Skeletal muscle tissue (tissue), 4 donors: ENCODE data around the gene SMIM15. TPM values are rescaled to one million over a fixed set of nuclear protein-coding genes. Genes with fewer than 3 reads are reported as not detected.
"Not testable (repeated sequence)": the region's sequence is repeated elsewhere in the genome, so short reads cannot be mapped to it uniquely, and the experiment has no call there.

Experiments used
- H3K27ac ChIP-seq: one replicate; pipeline ENCODE4 v1.7.0; 2013; ENCODE audit warnings: mild to moderate bottlenecking, low read depth, low read length, inconsistent platforms
- H3K27me3 ChIP-seq, 3 donors: one replicate each; pipeline ENCODE4 v1.7.0; 2013; ENCODE audit warnings: low read length in 3 of 3; ENCODE audit not compliant: control insufficient read depth in 3 of 3, insufficient read depth in 3 of 3
- H3K36me3 ChIP-seq, 3 donors: one replicate each; pipeline ENCODE4 v1.7.0; 2013; ENCODE audit warnings: low read length in 3 of 3; ENCODE audit not compliant: control insufficient read depth in 3 of 3, insufficient read depth in 3 of 3
- H3K4me1 ChIP-seq, 3 donors: one replicate each; pipeline ENCODE4 v1.7.0; 2013; ENCODE audit warnings: low read length in 3 of 3, mild to moderate bottlenecking in 3 of 3; ENCODE audit not compliant: control insufficient read depth in 3 of 3, insufficient read depth in 3 of 3
- H3K4me3 ChIP-seq, 3 donors: one replicate each; pipeline ENCODE4 v1.7.0; 2013; ENCODE audit warnings: low read length in 3 of 3
- H3K9ac ChIP-seq, 3 donors: one replicate each; pipeline ENCODE4 v1.7.0; 2013; ENCODE audit warnings: low read length in 3 of 3, mild to moderate bottlenecking in 3 of 3, moderate library complexity in 2 of 3, low read depth in 1 of 3
- H3K9me3 ChIP-seq, 3 donors: one replicate each; pipeline ENCODE4 v1.7.0; 2013; ENCODE audit warnings: low read length in 3 of 3; ENCODE audit not compliant: control insufficient read depth in 3 of 3
- total RNA-seq: library from RNA; depleted of rRNA; stranded (reverse); fragments of >200 nt; gene quantifications from one replicate; pipeline ENCODE4 v1.2.3, GENCODE V29; 2014
- donor health status: Osteomylitis.

SMIM15 gene
- 19.8 TPM for total RNA-seq

- peaks cover 6 to 22% (median 14%) of the 10 kb centered on the region in 3 donors for H3K4me1 ChIP-seq
- H3K9ac ChIP-seq = peak within 1 kb of the TSS; percentile 93 to 98 (median 95)
- H3K36me3 ChIP-seq = peaks cover 3 to 8% (median 7%) of the 10 kb centered on the region in 3 donors
- H3K27ac ChIP-seq = peak within 1 kb of the TSS; percentile 91
- peak within 1 kb of the TSS; percentile 92 to 99 (median 97) for H3K4me3 ChIP-seq
- no peaks in the 10 kb centered on the region for H3K27me3 ChIP-seq
- H3K9me3 ChIP-seq = no peaks in the 10 kb centered on the region
These were observed at the start of gene SMIM15 for GRCh38 chr5:61162010-61162831. Gene SMIM15, minus strand, starts transcription at chr5:61162468. Its CDS starts 2,297 bp downstream, at chr5:61160171.

- Histone ChIP-seq H3K4me1 (no peaks in the 10 kb centered on the region), H3K9me3 (no peaks in the 10 kb centered on the region), H3K4me3 (no peak overlapping the region), H3K36me3 (no peaks in the 10 kb centered on the region), H3K27ac (no peak overlapping the region), H3K27me3 (no peaks in the 10 kb centered on the region), H3K9ac (no peak overlapping the region)
These were observed 45.6 kb upstream of the SMIM15 start for GRCh38 chr5:61207884-61208283.

GRCh38 chr5:61205013-61205412, 42.7 kb upstream of the SMIM15 start:
- Histone ChIP-seq H3K4me1 (no peaks in the 10 kb centered on the region), H3K36me3 (no peaks in the 10 kb centered on the region), H3K4me3 (no peak overlapping the region), H3K27me3 (no peaks in the 10 kb centered on the region), H3K9ac (no peak overlapping the region), H3K27ac (no peak overlapping the region), H3K9me3 (no peaks in the 10 kb centered on the region)

GRCh38 chr5:61202213-61202612, 39.9 kb upstream of the SMIM15 start:
- Histone ChIP-seq H3K9ac (no peak overlapping the region), H3K9me3 (no peaks in the 10 kb centered on the region)

GRCh38 chr5:61200582-61201155, 38.4 kb upstream of the SMIM15 start:
- no peaks in the 10 kb centered on the region for H3K27me3 ChIP-seq
- H3K4me1 ChIP-seq = no peaks in the 10 kb centered on the region
- H3K9ac ChIP-seq = no peak overlapping the region
- no peak overlapping the region for H3K4me3 ChIP-seq
- no peaks in the 10 kb centered on the region for H3K9me3 ChIP-seq
- H3K36me3 ChIP-seq = no peaks in the 10 kb centered on the region
- no peak overlapping the region for H3K27ac ChIP-seq

More at GRCh38 chr5:61202213-61202612, 39.9 kb upstream of the SMIM15 start:
- H3K4me1 ChIP-seq = no peaks in the 10 kb centered on the region
- no peaks in the 10 kb centered on the region for H3K27me3 ChIP-seq
- no peak overlapping the region for H3K4me3 ChIP-seq
- no peaks in the 10 kb centered on the region for H3K36me3 ChIP-seq
- no peak overlapping the region for H3K27ac ChIP-seq

GRCh38 chr5:61198606-61199005, 36.3 kb upstream of the SMIM15 start:
- Histone ChIP-seq H3K4me1 (no peaks in the 10 kb centered on the region), H3K27me3 (no peaks in the 10 kb centered on the region), H3K9me3 (no peaks in the 10 kb centered on the region), H3K9ac (no peak overlapping the region), H3K36me3 (no peaks in the 10 kb centered on the region), H3K27ac (no peak overlapping the region), H3K4me3 (no peak overlapping the region)

GRCh38 chr5:61187826-61188225, 25.6 kb upstream of the SMIM15 start:
- H3K36me3 ChIP-seq, H3K9ac ChIP-seq, H3K4me3 ChIP-seq, H3K27ac ChIP-seq, H3K27me3 ChIP-seq, H3K4me1 ChIP-seq, H3K9me3 ChIP-seq: not testable (repeated sequence)

- not testable (repeated sequence) for H3K27me3 ChIP-seq, H3K9me3 ChIP-seq, H3K9ac ChIP-seq, H3K4me3 ChIP-seq, H3K36me3 ChIP-seq, H3K4me1 ChIP-seq, H3K27ac ChIP-seq
These were observed 25.1 kb upstream of the SMIM15 start for GRCh38 chr5:61187352-61187751.

GRCh38 chr5:61186634-61187033, 24.4 kb upstream of the SMIM15 start:
- no peaks in the 10 kb centered on the region for H3K4me1 ChIP-seq
- no peak overlapping the region for H3K27ac ChIP-seq
- H3K9ac ChIP-seq = no peak overlapping the region
- H3K36me3 ChIP-seq = no peaks in the 10 kb centered on the region
- no peaks in the 10 kb centered on the region for H3K9me3 ChIP-seq
- H3K27me3 ChIP-seq = no peaks in the 10 kb centered on the region
- H3K4me3 ChIP-seq = no peak overlapping the region

GRCh38 chr5:61184708-61185107, 22.4 kb upstream of the SMIM15 start:
- H3K4me1 ChIP-seq = no peaks in the 10 kb centered on the region
- H3K9me3 ChIP-seq = no peaks in the 10 kb centered on the region
- H3K27me3 ChIP-seq = no peaks in the 10 kb centered on the region
- H3K4me3 ChIP-seq = no peak overlapping the region
- no peak overlapping the region for H3K9ac ChIP-seq
- H3K36me3 ChIP-seq = no peaks in the 10 kb centered on the region
- no peak overlapping the region for H3K27ac ChIP-seq
